GM19328 (cell line): ENCODE data around the gene CDK18.
"Not testable (repeated sequence)": the region's sequence is repeated elsewhere in the genome, so short reads cannot be mapped to it uniquely, and the experiment has no call there.

Experiments
- ATAC-seq: cut with Tn5 transposase; IDR thresholded peaks from one replicate; pipeline ENCODE4 v1.9.1; 2021; ENCODE audit warnings: mild to moderate bottlenecking, moderate library complexity; ENCODE audit not compliant: unreplicated experiment

The CDK18 gene

DNA sequence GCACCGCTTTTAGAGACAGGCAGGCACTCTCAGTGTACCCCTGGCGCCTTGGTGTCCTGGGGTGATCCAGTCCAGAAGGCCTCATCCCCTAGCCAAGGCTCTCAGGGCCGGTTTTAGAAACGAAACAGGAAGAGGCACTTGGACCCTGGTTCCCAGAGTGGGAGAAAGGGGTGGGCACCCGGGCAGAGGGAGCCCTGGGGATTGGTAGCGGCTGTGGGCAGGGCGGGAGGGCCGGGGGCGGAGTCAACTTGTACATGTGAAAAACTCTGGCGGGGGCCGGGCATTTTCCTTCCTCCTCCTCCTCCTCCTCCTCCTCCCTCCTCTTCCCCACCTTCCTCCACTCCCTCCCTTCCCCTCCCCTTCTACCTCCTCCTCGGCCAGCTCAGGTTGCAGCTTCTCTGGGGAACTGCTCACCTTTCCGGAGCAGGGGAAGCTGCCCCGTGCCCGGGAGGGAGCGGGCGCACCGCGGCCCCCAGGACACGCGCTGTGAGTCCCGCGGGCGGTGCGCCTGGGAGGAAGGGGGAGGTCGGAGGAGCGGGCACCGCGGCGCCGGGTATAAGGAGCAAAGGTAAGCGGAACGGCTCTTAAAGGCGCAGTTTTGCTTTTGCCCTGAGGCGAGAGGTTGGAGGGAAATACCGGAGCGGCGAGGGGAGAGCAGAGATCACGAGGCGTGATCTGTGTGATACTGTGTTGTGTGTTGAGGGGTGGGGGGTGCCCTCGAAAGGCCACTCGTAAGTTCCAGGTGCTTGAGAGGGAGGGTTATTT, at the start of gene CDK18:
Gene CDK18, plus strand, starts transcription at position 359 of the 765 bp plus-strand sequence. CDS start 18,499 bp downstream, outside the sequence.
- no peak for ATAC-seq

DNA sequence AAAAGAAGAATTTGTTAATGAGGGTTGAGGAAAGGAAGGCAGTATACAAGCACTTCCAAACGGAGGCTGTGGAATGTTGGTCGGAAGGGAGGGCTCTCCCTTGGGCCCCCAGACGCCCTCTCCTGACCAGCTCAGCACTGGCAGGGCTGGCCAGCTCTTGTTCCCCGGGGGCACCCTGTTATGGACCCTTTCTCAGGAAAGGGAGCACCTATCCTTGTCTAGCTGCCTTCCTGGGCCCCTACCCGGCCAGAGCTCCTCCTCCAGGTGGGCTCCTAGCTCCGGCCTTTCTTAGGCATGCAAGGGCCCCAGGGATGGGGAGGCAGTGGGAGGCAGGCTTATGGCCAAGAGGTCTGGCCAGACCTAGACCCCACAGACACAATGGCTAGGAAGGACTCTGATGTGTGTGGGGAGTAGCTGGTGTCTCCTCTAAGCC, 49.5 kb upstream of the CDK18 start:
- ATAC-seq, result no peak

DNA sequence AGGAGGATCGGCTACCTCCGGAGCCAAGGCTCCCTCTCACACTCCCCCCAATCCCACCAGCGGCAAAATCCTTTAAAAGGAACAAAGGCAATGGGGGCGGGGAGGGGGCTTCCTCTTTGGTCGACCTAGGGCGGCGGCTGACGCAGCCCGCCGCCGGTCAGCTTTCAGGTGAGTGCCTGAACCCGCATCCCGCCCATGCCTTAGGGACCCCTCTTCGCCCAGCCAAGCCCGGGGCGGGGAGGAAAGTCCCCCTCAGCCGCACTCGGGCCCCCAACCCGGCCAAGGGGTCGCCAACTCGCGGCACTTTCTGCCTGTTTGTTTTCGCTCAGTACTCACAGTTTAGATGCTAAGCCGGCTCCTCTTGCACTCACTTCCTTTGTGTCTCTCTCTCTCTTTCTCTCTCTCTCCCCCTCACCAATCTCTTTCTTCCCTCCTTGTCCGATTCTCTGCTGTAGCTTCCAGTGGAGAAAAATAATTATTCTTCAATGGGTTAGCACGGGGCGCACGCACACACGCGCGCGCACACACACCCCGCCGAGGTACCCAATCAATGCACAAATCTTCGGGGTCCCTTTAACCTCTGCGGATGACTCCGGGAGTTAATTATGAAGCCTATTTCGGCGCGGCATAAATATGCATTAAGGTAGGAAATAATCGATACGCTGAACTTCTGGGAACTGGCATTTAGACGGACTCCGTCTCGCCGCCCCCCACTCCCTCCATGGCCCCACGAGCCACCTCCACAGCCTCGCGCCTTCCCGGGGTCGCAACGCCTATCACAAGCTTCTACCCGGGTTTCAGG, 48.7 kb upstream of the CDK18 start, which contains the start of gene BLACAT1:
Gene BLACAT1, minus strand, starts transcription at position 465 of the 802 bp plus-strand sequence.
- ATAC-seq, result no peak

DNA sequence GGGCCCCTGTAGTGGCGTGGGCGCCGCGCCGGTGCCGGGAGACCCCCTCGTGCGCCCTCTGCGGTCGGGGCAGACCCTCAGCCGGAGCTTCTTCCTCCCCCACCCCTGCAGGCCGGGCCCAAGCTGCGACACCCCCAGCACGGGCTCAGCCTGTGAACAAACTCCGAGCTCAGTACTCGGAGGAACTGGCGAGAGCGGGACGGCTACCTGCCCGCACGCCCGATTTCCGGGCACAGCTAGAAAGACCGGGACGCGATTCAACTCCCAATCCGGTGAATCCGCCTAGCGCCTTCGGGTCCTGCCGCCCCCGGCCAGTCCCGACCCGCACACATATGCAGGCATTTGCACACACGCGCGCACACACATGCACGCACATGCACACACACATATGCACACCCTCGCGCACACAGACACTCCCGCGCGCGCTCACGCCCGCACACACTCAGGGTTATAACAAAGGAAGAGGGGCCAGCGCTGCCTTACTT, 48.0 kb upstream of the CDK18 start:
- no peak for ATAC-seq

DNA sequence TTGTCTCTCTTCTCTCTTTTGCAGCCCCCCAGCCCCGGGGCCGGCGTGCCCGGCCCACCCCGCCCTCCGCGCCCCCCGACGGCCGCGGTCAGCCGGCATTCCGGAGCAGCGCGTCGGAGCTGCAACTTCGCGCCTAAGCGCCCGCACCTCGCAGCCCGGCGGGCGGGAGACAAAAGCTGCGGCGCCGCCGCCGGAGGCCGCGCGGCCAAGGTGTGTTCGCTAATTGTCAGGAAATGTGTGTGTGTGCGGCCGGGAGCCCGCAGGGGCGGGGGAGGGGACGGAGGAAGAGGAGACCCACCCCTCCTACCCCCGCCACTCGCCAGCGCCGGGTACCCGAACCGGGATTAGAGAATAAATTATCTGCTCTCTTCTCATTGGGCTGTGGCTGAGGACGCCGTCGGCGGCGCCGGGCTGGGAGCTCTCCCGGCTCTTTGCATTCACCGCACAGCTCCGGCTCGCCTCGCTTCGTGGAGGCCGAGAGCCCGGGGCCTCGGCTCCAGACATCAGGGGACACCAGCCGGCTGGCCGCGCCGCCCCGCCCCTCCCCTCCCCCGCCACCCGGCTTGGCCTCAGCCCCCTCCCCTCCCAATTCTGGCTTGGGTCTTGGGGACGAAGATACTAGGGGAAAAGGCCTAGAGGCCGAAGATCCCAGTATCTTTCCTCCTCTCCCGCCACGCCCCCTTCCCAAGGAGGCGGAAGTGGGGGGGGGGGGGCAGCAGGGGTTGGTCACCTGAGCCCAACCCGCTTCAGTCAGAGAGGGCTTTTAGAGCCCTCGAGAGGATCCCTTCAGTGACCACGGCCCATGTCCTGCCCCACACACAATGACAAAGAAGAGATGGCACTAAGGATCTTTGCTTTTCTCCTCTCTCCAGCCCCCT, 47.4 kb upstream of the CDK18 start:
- no peak for ATAC-seq

DNA sequence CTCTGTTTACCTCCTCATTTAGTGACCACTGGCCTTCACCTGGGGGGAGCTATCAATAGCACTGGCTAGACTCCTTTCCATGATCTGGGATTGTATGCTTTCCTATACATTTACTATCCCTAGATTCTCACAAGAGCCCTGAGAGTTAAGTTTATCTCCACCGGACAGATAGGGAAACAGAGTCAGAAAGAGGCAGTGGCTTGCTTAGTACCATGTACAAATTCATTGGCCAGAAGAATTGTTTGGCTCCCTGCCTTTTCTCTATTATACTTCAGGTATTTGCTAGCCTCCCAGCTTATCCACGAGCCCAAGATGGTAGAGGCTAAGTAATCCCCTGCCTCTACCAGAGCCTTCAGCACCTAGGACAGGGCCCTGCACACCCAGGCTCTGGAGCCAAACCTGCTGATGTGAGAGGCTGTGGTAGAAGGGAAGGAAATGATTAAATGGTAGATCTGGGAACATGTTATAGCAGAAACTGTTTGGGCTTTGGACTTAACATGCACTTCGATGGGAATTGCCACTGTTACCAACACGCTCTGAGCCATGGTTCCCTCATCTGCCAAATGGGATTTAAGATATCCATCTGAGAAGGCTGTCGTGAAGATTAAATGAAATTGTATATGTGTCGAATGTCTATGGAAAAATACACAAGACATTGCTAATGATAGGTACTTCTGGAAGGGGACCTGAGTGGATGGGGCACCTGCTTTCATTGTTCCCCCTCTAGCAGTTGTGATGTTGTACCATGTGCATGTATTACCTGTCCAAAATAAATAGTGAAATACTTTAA, 45.5 kb upstream of the CDK18 start:
- no peak for ATAC-seq

DNA sequence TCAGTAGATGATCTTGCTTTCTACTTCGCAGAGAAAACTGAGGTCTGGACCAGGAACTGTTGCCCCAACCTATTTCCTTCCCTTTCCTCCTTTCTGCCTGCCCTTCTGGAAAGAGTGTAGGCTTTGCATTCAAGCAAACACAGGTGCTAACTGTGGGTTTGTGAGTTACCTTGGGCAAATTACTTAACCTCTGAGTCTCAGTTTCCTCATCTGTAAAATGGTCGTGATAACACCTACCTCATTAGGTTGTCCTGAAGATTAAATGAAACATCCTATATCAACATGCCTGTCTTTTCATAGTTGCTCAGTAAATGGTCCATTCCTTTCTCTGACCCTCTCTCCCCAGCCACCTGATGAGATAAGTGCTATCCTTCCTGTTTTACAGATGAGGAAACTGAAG, 39.1 kb upstream of the CDK18 start:
- ATAC-seq, result no peak

DNA sequence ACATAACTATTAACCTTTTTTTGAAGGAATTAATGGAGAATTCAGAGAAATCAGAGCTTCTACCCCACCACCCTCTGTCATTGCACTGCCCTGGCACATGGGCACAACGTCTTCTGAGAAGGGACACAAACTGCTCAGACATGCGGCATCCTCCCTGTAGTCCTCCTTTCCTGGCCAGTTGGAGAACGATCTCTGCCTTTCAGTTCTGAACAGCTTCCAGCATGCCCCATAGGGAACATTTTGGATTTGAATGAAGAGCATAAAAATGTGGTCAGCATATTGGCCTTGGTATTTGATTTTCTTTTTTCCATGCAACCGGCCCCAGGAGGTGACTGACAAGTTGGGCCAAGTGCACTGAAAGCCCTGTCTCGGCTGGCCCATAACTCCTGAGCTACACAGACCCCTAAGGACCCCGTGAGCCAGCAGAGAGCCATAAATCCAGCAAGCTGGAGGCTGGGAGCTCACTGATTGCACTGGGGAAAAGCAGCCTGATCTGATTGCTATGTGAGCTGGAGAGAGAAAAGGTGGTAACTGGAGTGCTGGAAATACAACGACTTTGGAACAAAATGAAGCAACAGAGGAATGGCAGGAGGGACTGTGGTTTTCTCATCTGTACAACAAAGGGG, 37.8 kb upstream of the CDK18 start:
- ATAC-seq, result no peak

DNA sequence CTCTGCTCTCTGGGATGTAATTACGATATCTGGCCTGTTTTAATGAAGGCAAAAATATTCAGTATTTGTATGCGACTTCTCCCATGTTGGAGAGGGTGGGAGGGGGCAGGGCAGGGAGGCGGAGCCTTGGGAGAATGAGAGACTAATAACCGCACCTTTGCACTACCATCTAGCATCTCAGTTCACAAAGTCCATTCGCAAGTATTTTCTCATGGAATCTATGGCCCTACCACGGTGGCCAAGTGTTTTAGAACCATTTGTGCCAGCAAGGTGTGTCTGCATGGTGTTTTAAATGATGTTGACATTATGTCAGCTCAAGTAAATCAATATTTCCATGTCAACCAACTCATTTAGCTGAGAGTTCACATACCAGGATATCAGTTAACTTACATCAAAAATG, 34.3 kb upstream of the CDK18 start:
- no peak for ATAC-seq

DNA sequence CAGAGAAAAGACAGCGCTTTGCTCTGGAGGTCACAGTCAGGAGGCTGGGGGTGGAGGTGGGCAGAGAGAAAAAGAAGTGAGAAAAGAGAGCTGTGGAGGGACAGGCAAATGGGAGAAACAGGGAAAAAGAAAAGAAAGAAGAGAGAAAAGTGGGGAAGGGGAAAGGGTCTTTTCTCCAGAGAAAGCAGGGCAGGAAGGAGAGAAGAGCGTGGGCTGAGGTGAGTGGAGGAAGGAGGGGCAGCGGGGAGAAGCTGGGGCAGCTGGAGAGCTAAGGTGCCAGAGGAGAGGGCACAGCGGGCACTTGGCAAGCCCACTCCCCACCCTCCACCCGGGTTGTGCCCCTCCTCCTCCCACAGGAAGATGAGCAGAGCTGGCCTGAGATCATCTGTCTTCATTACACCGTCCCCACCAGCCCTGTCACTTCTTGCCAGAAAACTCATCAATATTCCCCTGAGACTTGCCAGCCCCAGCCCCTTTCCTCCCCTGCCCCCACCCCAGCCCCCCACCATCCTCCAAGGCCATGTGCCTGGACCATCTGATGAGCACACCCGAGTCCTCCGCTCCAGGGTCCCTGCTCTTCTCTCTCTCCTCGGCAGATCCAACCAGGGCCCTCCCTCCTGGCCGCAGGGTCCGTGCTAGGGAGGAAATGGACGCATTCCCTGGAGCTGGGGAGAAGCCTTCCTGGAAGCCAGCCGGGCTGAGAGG, 31.6 kb upstream of the CDK18 start:
- ATAC-seq, result no peak

DNA sequence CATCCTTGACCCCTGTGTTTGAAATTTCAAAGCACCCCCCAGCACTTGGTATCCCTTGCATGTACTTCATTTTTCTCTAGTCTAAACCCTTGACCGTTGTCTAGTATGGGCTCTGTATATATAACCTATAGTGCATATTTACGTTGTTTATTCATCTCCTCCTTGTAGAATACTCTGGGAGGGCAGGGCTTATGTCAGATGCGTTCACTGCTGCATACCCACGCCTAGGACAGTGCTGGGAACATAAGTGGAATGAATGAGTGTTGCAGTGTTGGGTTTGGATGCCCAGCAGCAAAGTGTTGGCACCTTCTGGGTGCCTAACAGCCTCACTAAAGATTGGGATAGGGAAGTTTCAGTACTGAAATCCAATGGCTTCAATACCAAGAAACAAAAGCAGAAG, 31.0 kb upstream of the CDK18 start:
- no peak for ATAC-seq

DNA sequence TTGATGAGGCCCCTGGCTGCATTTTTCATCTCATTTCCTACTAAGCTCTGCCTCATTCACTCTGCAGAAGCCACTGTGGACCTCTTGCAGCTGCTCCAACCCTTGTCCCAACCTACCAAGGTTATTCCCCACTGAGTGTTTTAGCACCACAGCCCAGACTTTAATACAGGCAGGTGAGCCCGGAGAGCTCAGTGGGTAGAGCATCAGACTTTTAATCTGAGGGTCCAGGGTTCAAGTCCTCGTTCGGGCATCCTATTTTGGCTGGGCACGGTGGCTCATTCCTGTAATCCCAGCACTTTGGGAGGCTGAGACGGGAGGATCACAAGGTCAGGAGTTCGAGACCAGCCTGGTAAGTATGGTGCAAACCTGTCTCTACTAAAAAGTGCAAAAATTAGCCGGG, 30.5 kb upstream of the CDK18 start:
- ATAC-seq, result no peak

DNA sequence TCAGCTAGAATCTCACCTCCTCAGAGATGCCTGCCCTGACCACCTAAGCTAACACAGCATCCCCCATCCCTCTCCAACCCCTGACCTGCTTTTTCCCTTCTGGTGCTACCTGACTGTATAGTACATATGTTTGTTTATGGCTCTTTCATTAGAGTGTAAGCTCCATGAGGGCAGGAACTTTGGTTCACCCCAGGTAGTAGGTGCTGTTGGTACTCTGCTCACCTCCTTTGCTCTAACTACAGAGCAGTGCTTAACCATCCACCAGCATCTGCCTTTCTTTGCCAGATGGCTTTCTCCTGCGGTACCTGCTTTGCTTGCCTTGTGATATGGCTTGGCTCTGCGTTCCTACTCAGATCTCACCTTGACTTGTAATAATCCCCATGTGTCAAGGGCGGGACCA, 29.9 kb upstream of the CDK18 start:
- no peak for ATAC-seq

DNA sequence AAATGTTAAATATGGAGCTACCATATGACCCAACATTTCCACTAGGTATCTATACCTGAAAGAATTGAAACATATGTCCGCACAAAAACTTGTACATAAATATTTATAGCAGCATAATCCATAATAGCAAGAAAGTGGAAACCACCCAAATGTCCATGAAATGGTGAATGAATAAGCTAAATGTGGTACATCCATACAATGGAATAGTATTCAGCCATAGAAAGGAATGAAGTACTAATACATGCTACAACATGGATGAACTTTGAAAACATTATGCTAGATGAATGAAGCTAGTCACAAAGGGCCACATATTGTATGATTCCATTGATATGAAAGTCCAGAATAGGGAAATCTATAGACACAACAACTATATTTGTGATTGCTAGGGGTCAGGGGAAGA, 28.6 kb upstream of the CDK18 start:
- no peak for ATAC-seq

DNA sequence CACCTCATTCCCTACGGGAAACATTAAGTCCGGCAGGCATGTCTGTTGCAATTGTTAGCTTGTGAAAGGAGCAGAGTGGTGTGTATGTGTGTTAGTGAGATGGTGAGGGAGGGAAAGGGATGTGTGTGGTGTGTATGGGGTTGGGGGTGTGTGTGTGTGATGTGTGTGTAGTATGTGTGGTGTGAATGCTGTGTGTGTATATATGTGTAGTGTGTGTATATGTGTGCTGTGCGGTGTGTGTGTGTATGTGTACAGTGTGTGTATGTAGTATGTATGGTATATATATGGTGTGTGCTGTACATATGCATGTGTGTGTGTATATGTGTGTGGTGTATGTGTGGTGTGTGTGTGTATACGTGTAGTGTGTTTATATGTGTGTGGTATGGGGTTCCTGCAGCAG, 27.8 kb upstream of the CDK18 start:
- no peak for ATAC-seq

DNA sequence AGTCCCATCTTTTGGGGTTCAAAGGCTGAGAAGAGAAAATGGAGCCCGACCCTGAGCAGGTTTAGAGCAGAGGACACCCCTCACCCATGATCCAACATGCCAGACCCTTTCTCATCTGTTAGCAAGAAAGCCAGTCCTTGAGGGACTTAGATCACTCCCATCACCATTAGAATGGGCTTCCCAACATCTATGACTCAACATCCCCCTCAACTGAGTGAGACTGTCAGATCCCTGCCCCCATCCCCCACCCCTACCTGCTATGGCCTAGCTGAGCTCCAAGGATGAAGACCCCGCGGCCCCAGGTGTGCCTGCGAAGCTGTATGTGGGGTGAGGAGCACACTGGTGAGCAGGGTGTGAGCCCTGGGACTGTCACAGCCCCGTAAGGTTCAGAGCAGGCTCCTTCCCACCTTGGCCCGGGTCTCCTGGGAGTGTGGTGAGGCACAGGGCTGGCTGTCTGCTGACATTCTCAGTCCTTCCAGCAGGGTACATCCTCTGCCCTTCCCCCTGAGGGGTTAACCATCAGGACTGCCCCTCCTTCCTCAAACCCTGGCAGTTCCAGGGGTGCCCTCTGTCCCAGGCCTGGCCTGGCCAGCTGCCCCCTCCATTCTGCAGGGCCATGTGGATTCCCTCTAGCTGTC, 27.2 kb upstream of the CDK18 start:
- ATAC-seq, result no peak

DNA sequence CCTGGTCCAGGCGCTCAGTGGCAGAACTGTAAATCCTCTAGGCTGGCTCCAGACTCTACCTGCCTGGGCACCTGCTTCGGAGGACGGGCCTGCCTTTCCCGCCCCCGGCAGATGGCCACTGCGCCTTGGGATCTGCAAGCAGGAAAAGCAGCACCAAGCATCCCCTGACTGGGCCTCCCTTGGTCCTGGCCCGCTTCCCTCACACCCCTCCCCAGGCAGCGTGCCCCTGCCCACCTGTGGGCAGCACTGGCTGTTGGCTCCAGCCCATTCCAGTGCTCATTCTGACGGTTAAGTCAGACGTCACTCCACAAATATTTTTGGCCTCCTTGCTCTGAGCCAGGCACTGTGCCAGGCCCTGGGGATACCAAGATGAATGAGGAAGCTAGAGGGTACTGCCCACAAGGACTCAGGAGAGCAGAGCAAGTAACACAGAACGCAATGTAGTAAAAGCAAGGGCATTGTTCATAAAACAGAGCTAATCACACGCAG, 26.7 kb upstream of the CDK18 start:
- ATAC-seq, result no peak

DNA sequence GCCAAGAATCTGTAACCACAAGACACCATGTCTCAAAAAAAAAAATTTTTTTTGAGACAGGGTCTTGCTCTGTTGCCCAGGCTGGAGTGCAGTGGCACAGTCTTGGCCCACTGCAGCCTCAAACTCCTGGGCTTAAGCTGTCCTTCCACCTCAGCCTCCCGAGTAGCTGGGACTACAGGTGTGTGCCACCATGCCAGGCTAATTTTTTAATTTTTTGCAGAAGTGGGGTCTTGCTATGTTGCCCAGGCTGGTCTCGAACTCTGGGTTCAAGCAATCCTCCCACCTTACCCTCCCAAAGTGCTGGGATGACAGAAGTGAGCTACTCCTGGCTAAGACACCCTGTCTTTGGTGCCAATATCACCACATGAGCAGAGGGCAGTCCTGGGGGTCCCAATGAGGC, 25.5 kb upstream of the CDK18 start:
- not testable (repeated sequence) for ATAC-seq
